Measurements from ENCODE around the gene CRYGS.
"Not testable (repeated sequence)": the region's sequence is repeated elsewhere in the genome, so short reads cannot be mapped to it uniquely, and the experiment has no call there.

Gene CRYGS

GRCh38 chr3:186534113-186534669, 10.0 kb downstream of the CRYGS start:
- peaks cover 0 to 9% (median under 1%) of the 10 kb centered on the region in 5 donors for H3K4me1 ChIP-seq (ENCODE audit: control insufficient read depth in 5 of 5, insufficient read depth in 5 of 5, low read length in 5 of 5)
- no peaks in the 10 kb centered on the region for H3K9me3 ChIP-seq (ENCODE audit: control insufficient read depth in 5 of 5, low read length in 5 of 5)
- H3K27me3 ChIP-seq (ENCODE audit: control insufficient read depth in 5 of 5, insufficient read depth in 4 of 5, low read length in 5 of 5) = no peaks in the 10 kb centered on the region
- no peak overlapping the region for H3K27ac ChIP-seq (ENCODE audit: low read depth, low read length)
- H3K9ac ChIP-seq (ENCODE audit: low read length in 5 of 5) = no peak overlapping the region
- H3K36me3 ChIP-seq (ENCODE audit: control insufficient read depth in 5 of 5, insufficient read depth in 5 of 5, low read length in 5 of 5) = peaks cover 0 to 9% (median 6%) of the 10 kb centered on the region in 5 donors
- no peak overlapping the region for H3K4me3 ChIP-seq (ENCODE audit: low read depth in 1 of 5, low read length in 5 of 5)

- Histone ChIP-seq H3K4me3 (ENCODE audit: low read depth in 1 of 5, low read length in 5 of 5) (no peak overlapping the region), H3K4me1 (ENCODE audit: control insufficient read depth in 5 of 5, insufficient read depth in 5 of 5, low read length in 5 of 5) (peaks cover 0 to 9% (median 1%) of the 10 kb centered on the region in 5 donors), H3K9ac (ENCODE audit: low read length in 5 of 5) (no peak overlapping the region), H3K36me3 (ENCODE audit: control insufficient read depth in 5 of 5, insufficient read depth in 5 of 5, low read length in 5 of 5) (no peaks in the 10 kb centered on the region), H3K27ac (ENCODE audit: low read depth, low read length) (no peak overlapping the region), H3K9me3 (ENCODE audit: control insufficient read depth in 5 of 5, low read length in 5 of 5) (no peaks in the 10 kb centered on the region), H3K27me3 (ENCODE audit: control insufficient read depth in 5 of 5, insufficient read depth in 4 of 5, low read length in 5 of 5) (no peaks in the 10 kb centered on the region)
Measured at GRCh38 chr3:186532598-186533072, 11.5 kb downstream of the CRYGS start.

GRCh38 chr3:186531694-186532093, 12.5 kb downstream of the CRYGS start:
- not testable (repeated sequence) for H3K4me3 ChIP-seq (ENCODE audit: low read depth in 1 of 5, low read length in 5 of 5); H3K9me3 ChIP-seq (ENCODE audit: control insufficient read depth in 5 of 5, low read length in 5 of 5); H3K27me3 ChIP-seq (ENCODE audit: control insufficient read depth in 5 of 5, insufficient read depth in 4 of 5, low read length in 5 of 5); H3K27ac ChIP-seq (ENCODE audit: low read depth, low read length); H3K36me3 ChIP-seq (ENCODE audit: control insufficient read depth in 5 of 5, insufficient read depth in 5 of 5, low read length in 5 of 5); H3K9ac ChIP-seq (ENCODE audit: low read length in 5 of 5); H3K4me1 ChIP-seq (ENCODE audit: control insufficient read depth in 5 of 5, insufficient read depth in 5 of 5, low read length in 5 of 5)

GRCh38 chr3:186530415-186530814, 13.8 kb downstream of the CRYGS start:
- H3K4me3 ChIP-seq (ENCODE audit: low read depth in 1 of 5, low read length in 5 of 5) = no peak overlapping the region
- no peaks in the 10 kb centered on the region for H3K36me3 ChIP-seq (ENCODE audit: control insufficient read depth in 5 of 5, insufficient read depth in 5 of 5, low read length in 5 of 5)
- no peaks in the 10 kb centered on the region for H3K9me3 ChIP-seq (ENCODE audit: control insufficient read depth in 5 of 5, low read length in 5 of 5)
- H3K27ac ChIP-seq (ENCODE audit: low read depth, low read length) = no peak overlapping the region
- peaks cover 0 to 8% (median 1%) of the 10 kb centered on the region in 5 donors for H3K4me1 ChIP-seq (ENCODE audit: control insufficient read depth in 5 of 5, insufficient read depth in 5 of 5, low read length in 5 of 5)
- H3K9ac ChIP-seq (ENCODE audit: low read length in 5 of 5) = no peak overlapping the region
- no peaks in the 10 kb centered on the region for H3K27me3 ChIP-seq (ENCODE audit: control insufficient read depth in 5 of 5, insufficient read depth in 4 of 5, low read length in 5 of 5)

GRCh38 chr3:186529201-186529999, 14.8 kb downstream of the CRYGS start:
- Histone ChIP-seq H3K4me1 (ENCODE audit: control insufficient read depth in 5 of 5, insufficient read depth in 5 of 5, low read length in 5 of 5) (peaks cover 0 to 8% (median 1%) of the 10 kb centered on the region in 5 donors), H3K9me3 (ENCODE audit: control insufficient read depth in 5 of 5, low read length in 5 of 5) (no peaks in the 10 kb centered on the region), H3K4me3 (ENCODE audit: low read depth in 1 of 5, low read length in 5 of 5) (no peak overlapping the region), H3K27me3 (ENCODE audit: control insufficient read depth in 5 of 5, insufficient read depth in 4 of 5, low read length in 5 of 5) (peaks cover 0 to 3% (median 0%) of the 10 kb centered on the region in 5 donors), H3K9ac (ENCODE audit: low read length in 5 of 5) (no peak overlapping the region), H3K36me3 (ENCODE audit: control insufficient read depth in 5 of 5, insufficient read depth in 5 of 5, low read length in 5 of 5) (no peaks in the 10 kb centered on the region), H3K27ac (ENCODE audit: low read depth, low read length) (no peak overlapping the region)

GRCh38 chr3:186526256-186526606, 17.9 kb downstream of the CRYGS start:
- Histone ChIP-seq H3K4me1 (ENCODE audit: control insufficient read depth in 5 of 5, insufficient read depth in 5 of 5, low read length in 5 of 5) (peaks cover 0 to 6% (median 1%) of the 10 kb centered on the region in 5 donors), H3K9ac (ENCODE audit: low read length in 5 of 5) (no peak overlapping the region), H3K9me3 (ENCODE audit: control insufficient read depth in 5 of 5, low read length in 5 of 5) (no peaks in the 10 kb centered on the region), H3K27me3 (ENCODE audit: control insufficient read depth in 5 of 5, insufficient read depth in 4 of 5, low read length in 5 of 5) (peaks cover 0 to 11% (median 3%) of the 10 kb centered on the region in 5 donors), H3K36me3 (ENCODE audit: control insufficient read depth in 5 of 5, insufficient read depth in 5 of 5, low read length in 5 of 5) (no peaks in the 10 kb centered on the region), H3K4me3 (ENCODE audit: low read depth in 1 of 5, low read length in 5 of 5) (no peak overlapping the region), H3K27ac (ENCODE audit: low read depth, low read length) (no peak overlapping the region)

- H3K4me3 ChIP-seq (ENCODE audit: low read depth in 1 of 5, low read length in 5 of 5) = no peak overlapping the region
- no peaks in the 10 kb centered on the region for H3K9me3 ChIP-seq (ENCODE audit: control insufficient read depth in 5 of 5, low read length in 5 of 5)
- H3K9ac ChIP-seq (ENCODE audit: low read length in 5 of 5) = no peak overlapping the region
- peaks cover 0 to 11% (median 3%) of the 10 kb centered on the region in 5 donors for H3K27me3 ChIP-seq (ENCODE audit: control insufficient read depth in 5 of 5, insufficient read depth in 4 of 5, low read length in 5 of 5)
- no peaks in the 10 kb centered on the region for H3K36me3 ChIP-seq (ENCODE audit: control insufficient read depth in 5 of 5, insufficient read depth in 5 of 5, low read length in 5 of 5)
- no peak overlapping the region for H3K27ac ChIP-seq (ENCODE audit: low read depth, low read length)
- peaks cover 0 to 6% (median 1%) of the 10 kb centered on the region in 5 donors for H3K4me1 ChIP-seq (ENCODE audit: control insufficient read depth in 5 of 5, insufficient read depth in 5 of 5, low read length in 5 of 5)
Measured at GRCh38 chr3:186525369-186526255, 18.6 kb downstream of the CRYGS start.

- Histone ChIP-seq H3K27ac (ENCODE audit: low read depth, low read length) (no peak overlapping the region), H3K27me3 (ENCODE audit: control insufficient read depth in 5 of 5, insufficient read depth in 4 of 5, low read length in 5 of 5) (peaks cover 0 to 11% (median 5%) of the 10 kb centered on the region in 5 donors), H3K9ac (ENCODE audit: low read length in 5 of 5) (no peak overlapping the region), H3K4me1 (ENCODE audit: control insufficient read depth in 5 of 5, insufficient read depth in 5 of 5, low read length in 5 of 5) (peaks cover 0 to 6% (median 1%) of the 10 kb centered on the region in 5 donors), H3K4me3 (ENCODE audit: low read depth in 1 of 5, low read length in 5 of 5) (no peak overlapping the region), H3K9me3 (ENCODE audit: control insufficient read depth in 5 of 5, low read length in 5 of 5) (no peaks in the 10 kb centered on the region), H3K36me3 (ENCODE audit: control insufficient read depth in 5 of 5, insufficient read depth in 5 of 5, low read length in 5 of 5) (no peaks in the 10 kb centered on the region)
Measured at GRCh38 chr3:186524616-186525015, 19.6 kb downstream of the CRYGS start.

- Histone ChIP-seq H3K9me3 (ENCODE audit: control insufficient read depth in 5 of 5, low read length in 5 of 5) (no peaks in the 10 kb centered on the region), H3K36me3 (ENCODE audit: control insufficient read depth in 5 of 5, insufficient read depth in 5 of 5, low read length in 5 of 5) (no peaks in the 10 kb centered on the region), H3K27ac (ENCODE audit: low read depth, low read length) (no peak overlapping the region), H3K4me3 (ENCODE audit: low read depth in 1 of 5, low read length in 5 of 5) (no peak overlapping the region), H3K9ac (ENCODE audit: low read length in 5 of 5) (no peak overlapping the region), H3K4me1 (ENCODE audit: control insufficient read depth in 5 of 5, insufficient read depth in 5 of 5, low read length in 5 of 5) (peaks cover 0 to 6% (median 0%) of the 10 kb centered on the region in 5 donors), H3K27me3 (ENCODE audit: control insufficient read depth in 5 of 5, insufficient read depth in 4 of 5, low read length in 5 of 5) (peaks cover 3 to 17% (median 11%) of the 10 kb centered on the region in 5 donors)
Measured at GRCh38 chr3:186523434-186523833, 20.7 kb downstream of the CRYGS start.

Measured in subcutaneous abdominal adipose tissue (tissue), 5 donors.